ENCODE data around the gene RHOT2. TPM values are rescaled to one million over a fixed set of nuclear protein-coding genes. Genes with fewer than 3 reads are reported as not detected.

Gene RHOT2
- total RNA-seq, 1 donor from 2014 or later: 90.3 TPM

- Histone ChIP-seq H3K27ac (replicated peaks) (no peak overlapping the region), H3K36me3 (peaks cover 31% of the 10 kb centered on the region), H3K4me1 (peaks cover 51% of the 10 kb centered on the region), H3K27me3 (ENCODE audit: low read depth) (peaks cover 19% of the 10 kb centered on the region), H3K4me3 (no peak overlapping the region), H3K9me3 (replicated peaks) (no peaks in the 10 kb centered on the region)
- TF ChIP-seq CTCF (IDR thresholded peaks at IDR 0.05; ENCODE audit: borderline replicate concordance): no peak
- no peak for DNase-seq
- intact Hi-C loops (cut with micrococcal nuclease): no loop called here
Measured at GRCh38 chr16:676565-676902, 8.6 kb downstream of the RHOT2 start.

- Histone ChIP-seq H3K36me3 (peaks cover 31% of the 10 kb centered on the region), H3K27me3 (ENCODE audit: low read depth) (peaks cover 19% of the 10 kb centered on the region), H3K9me3 (replicated peaks) (no peaks in the 10 kb centered on the region), H3K4me1 (peaks cover 55% of the 10 kb centered on the region), H3K4me3 (no peak overlapping the region), H3K27ac (replicated peaks) (no peak overlapping the region)
- DNase-seq: no peak
- TF ChIP-seq CTCF (IDR thresholded peaks at IDR 0.05; ENCODE audit: borderline replicate concordance): no peak
- intact Hi-C loops (cut with micrococcal nuclease): no loop called here
Measured at GRCh38 chr16:676913-677312, 9.0 kb downstream of the RHOT2 start.

- H3K27ac ChIP-seq (replicated peaks): no peak overlapping the region
- intact Hi-C loops (cut with micrococcal nuclease): no loop called here
- H3K4me3 ChIP-seq: no peak overlapping the region
- H3K36me3 ChIP-seq: peaks cover 31% of the 10 kb centered on the region
- peaks cover 61% of the 10 kb centered on the region for H3K4me1 ChIP-seq
- no peaks in the 10 kb centered on the region for H3K9me3 ChIP-seq (replicated peaks)
- H3K27me3 ChIP-seq (ENCODE audit: low read depth): peaks cover 19% of the 10 kb centered on the region
- DNase-seq: no peak
- TF ChIP-seq CTCF (IDR thresholded peaks at IDR 0.05; ENCODE audit: borderline replicate concordance): no peak
Measured at GRCh38 chr16:677316-678190, 9.6 kb downstream of the RHOT2 start.

GRCh38 chr16:678209-678857 is 10.4 kb downstream of the RHOT2 start:
- no peak overlapping the region for H3K27ac ChIP-seq (replicated peaks)
- intact Hi-C loops (cut with micrococcal nuclease): no loop called here
- peaks cover 69% of the 10 kb centered on the region for H3K4me1 ChIP-seq
- H3K36me3 ChIP-seq: peaks cover 31% of the 10 kb centered on the region
- H3K27me3 ChIP-seq (ENCODE audit: low read depth): peaks cover 19% of the 10 kb centered on the region
- H3K9me3 ChIP-seq (replicated peaks): no peaks in the 10 kb centered on the region
- no peak overlapping the region for H3K4me3 ChIP-seq
- TF ChIP-seq CTCF (IDR thresholded peaks at IDR 0.05; ENCODE audit: borderline replicate concordance): no peak
- DNase-seq: no peak

- intact Hi-C loops (cut with micrococcal nuclease): no loop called here
- Histone ChIP-seq H3K27me3 (ENCODE audit: low read depth) (peaks cover 19% of the 10 kb centered on the region), H3K9me3 (replicated peaks) (no peaks in the 10 kb centered on the region), H3K4me3 (peak overlapping the region; percentile 88), H3K36me3 (peaks cover 23% of the 10 kb centered on the region), H3K27ac (replicated peaks) (peak overlapping the region; percentile 100), H3K4me1 (peaks cover 74% of the 10 kb centered on the region)
- TF ChIP-seq CTCF (IDR thresholded peaks at IDR 0.05; ENCODE audit: borderline replicate concordance): no peak
- DNase-seq: peak; percentile 76
Measured at GRCh38 chr16:678858-679813, 11.2 kb downstream of the RHOT2 start.

Data from left ventricle myocardium inferior (tissue), 1 donor.